ENCODE results near the gene NFASC.

Gene NFASC

GRCh38 chr1:204971517-204972336, 101.1 kb downstream of the NFASC start:
- DNase-seq (ENCODE audit: low read depth), result peak; percentile 78

GRCh38 chr1:204972426-204972825, 101.8 kb downstream of the NFASC start:
- peak; percentile 10 for DNase-seq (ENCODE audit: low read depth)
- no peak overlapping the region for H3K4me3 ChIP-seq (ENCODE audit: control insufficient read depth, low read depth, low read length)
- TF ChIP-seq CTCF (conservative IDR thresholded peaks at IDR 0.05; ENCODE audit: control insufficient read depth, insufficient read depth, low read depth, low read length), result no peak

More at GRCh38 chr1:204971517-204972336, 101.1 kb downstream of the NFASC start:
- TF ChIP-seq CTCF (conservative IDR thresholded peaks at IDR 0.05; ENCODE audit: control insufficient read depth, insufficient read depth, low read depth, low read length), result no peak
- no peak overlapping the region for H3K4me3 ChIP-seq (ENCODE audit: control insufficient read depth, low read depth, low read length)

- no peak for TF ChIP-seq CTCF (conservative IDR thresholded peaks at IDR 0.05; ENCODE audit: control insufficient read depth, insufficient read depth, low read depth, low read length)
- no peak overlapping the region for H3K4me3 ChIP-seq (ENCODE audit: control insufficient read depth, low read depth, low read length)
- DNase-seq (ENCODE audit: low read depth), result no peak
These were observed 102.8 kb downstream of the NFASC start for GRCh38 chr1:204973449-204973848.

- no peak for TF ChIP-seq CTCF (conservative IDR thresholded peaks at IDR 0.05; ENCODE audit: control insufficient read depth, insufficient read depth, low read depth, low read length)
- H3K4me3 ChIP-seq (ENCODE audit: control insufficient read depth, low read depth, low read length), result no peak overlapping the region
- no peak for DNase-seq (ENCODE audit: low read depth)
These were observed 103.7 kb downstream of the NFASC start for GRCh38 chr1:204974327-204974726.

- DNase-seq (ENCODE audit: low read depth), result no peak
- no peak overlapping the region for H3K4me3 ChIP-seq (ENCODE audit: control insufficient read depth, low read depth, low read length)
- TF ChIP-seq CTCF (conservative IDR thresholded peaks at IDR 0.05; ENCODE audit: control insufficient read depth, insufficient read depth, low read depth, low read length), result no peak
These were observed 104.4 kb downstream of the NFASC start for GRCh38 chr1:204975021-204975420.

GRCh38 chr1:204975568-204976235, 105.0 kb downstream of the NFASC start:
- TF ChIP-seq CTCF (conservative IDR thresholded peaks at IDR 0.05; ENCODE audit: control insufficient read depth, insufficient read depth, low read depth, low read length), result peak; percentile 83
- H3K4me3 ChIP-seq (ENCODE audit: control insufficient read depth, low read depth, low read length), result no peak overlapping the region
- DNase-seq (ENCODE audit: low read depth), result peak; percentile 41

Data from fibroblast of mammary gland (primary cell).